Tibial nerve (tissue), 4 donors: ENCODE measurements around the gene MOV10L1.

Experiments used
- EP300 ChIP-seq, 2 donors: sonication (generic); formaldehyde crosslinking; IDR thresholded peaks; one replicate each; pipeline ENCODE4 v1.6.1; 2017; ENCODE audit warnings: antibody characterized with exemption in 2 of 2, mild to moderate bottlenecking in 1 of 2
- POLR2A ChIP-seq, 2 donors: fragments of 450-650 bp; IDR thresholded peaks; one replicate each; pipeline ENCODE4 v1.6.1; 2017; ENCODE audit warnings: antibody characterized with exemption in 2 of 2, mild to moderate bottlenecking in 2 of 2, moderate library complexity in 2 of 2
- TF ChIP-seq, protein P1 (sequence below), 5 experiments: fragments of 200-600 bp in 3 of 5; fragments of 450-650 bp in 2 of 5; sonication (generic) in 3 of 5; IDR thresholded peaks; one replicate each; pipeline ENCODE4 v1.5.1; 2016 to 2019; ENCODE audit warnings: antibody characterized with exemption in 5 of 5, mild to moderate bottlenecking in 3 of 5, moderate library complexity in 2 of 5

DNA sequence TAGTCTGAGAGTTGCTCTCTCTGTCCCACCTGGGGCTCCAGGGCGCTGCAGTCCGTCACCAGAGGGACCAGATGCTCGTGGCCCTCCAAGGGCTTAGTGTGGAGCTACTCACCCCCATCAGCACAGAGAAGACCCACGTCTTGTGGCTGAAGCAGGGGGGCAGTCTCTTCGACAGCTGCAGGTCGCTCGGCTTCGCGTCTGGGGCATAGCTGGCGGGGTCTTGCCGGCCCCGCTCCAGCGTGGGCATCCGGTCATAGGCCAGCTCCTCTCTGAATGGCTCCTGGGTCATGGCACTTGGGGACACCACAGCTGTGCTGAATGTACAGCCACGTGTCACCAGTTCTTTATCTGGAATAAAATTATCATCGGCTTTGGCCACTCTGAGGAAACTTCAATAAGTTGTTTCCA is 5.2 kb upstream of the MOV10L1 start:
- TF ChIP-seq, protein P1, sequence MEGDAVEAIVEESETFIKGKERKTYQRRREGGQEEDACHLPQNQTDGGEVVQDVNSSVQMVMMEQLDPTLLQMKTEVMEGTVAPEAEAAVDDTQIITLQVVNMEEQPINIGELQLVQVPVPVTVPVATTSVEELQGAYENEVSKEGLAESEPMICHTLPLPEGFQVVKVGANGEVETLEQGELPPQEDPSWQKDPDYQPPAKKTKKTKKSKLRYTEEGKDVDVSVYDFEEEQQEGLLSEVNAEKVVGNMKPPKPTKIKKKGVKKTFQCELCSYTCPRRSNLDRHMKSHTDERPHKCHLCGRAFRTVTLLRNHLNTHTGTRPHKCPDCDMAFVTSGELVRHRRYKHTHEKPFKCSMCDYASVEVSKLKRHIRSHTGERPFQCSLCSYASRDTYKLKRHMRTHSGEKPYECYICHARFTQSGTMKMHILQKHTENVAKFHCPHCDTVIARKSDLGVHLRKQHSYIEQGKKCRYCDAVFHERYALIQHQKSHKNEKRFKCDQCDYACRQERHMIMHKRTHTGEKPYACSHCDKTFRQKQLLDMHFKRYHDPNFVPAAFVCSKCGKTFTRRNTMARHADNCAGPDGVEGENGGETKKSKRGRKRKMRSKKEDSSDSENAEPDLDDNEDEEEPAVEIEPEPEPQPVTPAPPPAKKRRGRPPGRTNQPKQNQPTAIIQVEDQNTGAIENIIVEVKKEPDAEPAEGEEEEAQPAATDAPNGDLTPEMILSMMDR (IDR thresholded peaks at IDR 0.05): no peak
- no peak for TF ChIP-seq POLR2A (IDR thresholded peaks at IDR 0.05)
- TF ChIP-seq EP300 (IDR thresholded peaks at IDR 0.05): no peak
